GM19468 (cell line): ENCODE results near the gene PCSK2.

Experiments
- ATAC-seq: cut with Tn5 transposase; IDR thresholded peaks from one replicate; pipeline ENCODE4 v1.9.1; 2021; ENCODE audit warnings: mild to moderate bottlenecking, moderate library complexity, moderate number of reproducible peaks; ENCODE audit not compliant: unreplicated experiment; ENCODE audit errors: extremely low read depth

The PCSK2 gene

GRCh38 chr20:17439616-17440296 lies 212.9 kb downstream of the PCSK2 start:
- ATAC-seq = no peak

GRCh38 chr20:17441745-17442144 lies 214.9 kb downstream of the PCSK2 start:
- ATAC-seq = no peak

GRCh38 chr20:17442588-17442987 lies 215.7 kb downstream of the PCSK2 start:
- ATAC-seq = no peak

- no peak for ATAC-seq
These were observed 216.5 kb downstream of the PCSK2 start for GRCh38 chr20:17443131-17443858.

- no peak for ATAC-seq
These were observed 217.3 kb downstream of the PCSK2 start for GRCh38 chr20:17444091-17444490.

GRCh38 chr20:17445543-17445942 lies 218.7 kb downstream of the PCSK2 start:
- no peak for ATAC-seq

- ATAC-seq = no peak
These were observed 219.3 kb downstream of the PCSK2 start for GRCh38 chr20:17446171-17446570.

- no peak for ATAC-seq
These were observed 221.2 kb downstream of the PCSK2 start for GRCh38 chr20:17448071-17448470.

GRCh38 chr20:17449031-17449430 lies 222.2 kb downstream of the PCSK2 start:
- no peak for ATAC-seq

GRCh38 chr20:17452441-17452840 lies 225.6 kb downstream of the PCSK2 start:
- ATAC-seq = no peak

- no peak for ATAC-seq
These were observed 226.8 kb downstream of the PCSK2 start for GRCh38 chr20:17453592-17453991.

GRCh38 chr20:17456279-17456678 lies 229.4 kb downstream of the PCSK2 start:
- ATAC-seq = no peak

- ATAC-seq = no peak
These were observed 230.2 kb downstream of the PCSK2 start for GRCh38 chr20:17457079-17457478.

GRCh38 chr20:17457588-17458190 lies 230.8 kb downstream of the PCSK2 start:
- no peak for ATAC-seq

GRCh38 chr20:17460119-17460518 lies 233.3 kb downstream of the PCSK2 start:
- no peak for ATAC-seq

GRCh38 chr20:17461941-17462340 lies 235.1 kb downstream of the PCSK2 start:
- no peak for ATAC-seq

GRCh38 chr20:17463711-17464110 lies 236.9 kb downstream of the PCSK2 start:
- no peak for ATAC-seq

GRCh38 chr20:17465236-17465635 lies 238.4 kb downstream of the PCSK2 start:
- ATAC-seq = no peak

- no peak for ATAC-seq
These were observed 239.8 kb downstream of the PCSK2 start for GRCh38 chr20:17466641-17467040.

GRCh38 chr20:17467120-17467655 lies 240.3 kb downstream of the PCSK2 start:
- ATAC-seq = no peak
